ENCODE measurements around the gene ERMAP. TPM values are rescaled to one million over a fixed set of nuclear protein-coding genes. Genes with fewer than 3 reads are reported as not detected.

The ERMAP gene
- total and polyA plus RNA-seq, 2 experiments from 2014 or later: 1.2 to 2.2 TPM

DNA sequence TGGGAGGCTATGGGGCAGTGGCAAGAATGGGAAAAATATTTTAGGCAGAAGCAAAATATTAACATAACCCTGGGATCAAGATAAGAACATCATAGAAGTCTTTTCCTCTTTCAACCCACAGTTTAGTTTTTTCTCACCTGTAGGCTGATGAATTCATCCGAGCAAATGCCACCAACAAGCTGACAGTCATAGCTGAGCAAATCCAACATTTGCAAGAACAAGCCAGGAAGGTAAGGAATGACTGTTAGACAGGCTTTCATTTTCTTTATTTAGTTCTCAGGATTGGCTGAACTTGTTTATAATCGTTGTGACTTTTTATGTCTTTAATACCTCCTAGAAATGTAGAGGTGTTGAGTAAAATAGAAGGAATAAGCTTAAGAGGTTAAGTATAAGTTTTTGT lies 43.5 kb upstream of the ERMAP start (continued):
- TF ChIP-seq, protein P1, sequence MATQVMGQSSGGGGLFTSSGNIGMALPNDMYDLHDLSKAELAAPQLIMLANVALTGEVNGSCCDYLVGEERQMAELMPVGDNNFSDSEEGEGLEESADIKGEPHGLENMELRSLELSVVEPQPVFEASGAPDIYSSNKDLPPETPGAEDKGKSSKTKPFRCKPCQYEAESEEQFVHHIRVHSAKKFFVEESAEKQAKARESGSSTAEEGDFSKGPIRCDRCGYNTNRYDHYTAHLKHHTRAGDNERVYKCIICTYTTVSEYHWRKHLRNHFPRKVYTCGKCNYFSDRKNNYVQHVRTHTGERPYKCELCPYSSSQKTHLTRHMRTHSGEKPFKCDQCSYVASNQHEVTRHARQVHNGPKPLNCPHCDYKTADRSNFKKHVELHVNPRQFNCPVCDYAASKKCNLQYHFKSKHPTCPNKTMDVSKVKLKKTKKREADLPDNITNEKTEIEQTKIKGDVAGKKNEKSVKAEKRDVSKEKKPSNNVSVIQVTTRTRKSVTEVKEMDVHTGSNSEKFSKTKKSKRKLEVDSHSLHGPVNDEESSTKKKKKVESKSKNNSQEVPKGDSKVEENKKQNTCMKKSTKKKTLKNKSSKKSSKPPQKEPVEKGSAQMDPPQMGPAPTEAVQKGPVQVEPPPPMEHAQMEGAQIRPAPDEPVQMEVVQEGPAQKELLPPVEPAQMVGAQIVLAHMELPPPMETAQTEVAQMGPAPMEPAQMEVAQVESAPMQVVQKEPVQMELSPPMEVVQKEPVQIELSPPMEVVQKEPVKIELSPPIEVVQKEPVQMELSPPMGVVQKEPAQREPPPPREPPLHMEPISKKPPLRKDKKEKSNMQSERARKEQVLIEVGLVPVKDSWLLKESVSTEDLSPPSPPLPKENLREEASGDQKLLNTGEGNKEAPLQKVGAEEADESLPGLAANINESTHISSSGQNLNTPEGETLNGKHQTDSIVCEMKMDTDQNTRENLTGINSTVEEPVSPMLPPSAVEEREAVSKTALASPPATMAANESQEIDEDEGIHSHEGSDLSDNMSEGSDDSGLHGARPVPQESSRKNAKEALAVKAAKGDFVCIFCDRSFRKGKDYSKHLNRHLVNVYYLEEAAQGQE (IDR thresholded peaks at IDR 0.05; ENCODE audit: unreplicated experiment): no peak
- no peak for TF ChIP-seq STAT1 (IDR thresholded peaks at IDR 0.05; ENCODE audit: unreplicated experiment)
- TF ChIP-seq ZNF114 (CRISPR knock-in tag; IDR thresholded peaks at IDR 0.05): no peak
- no peak for TF ChIP-seq EZH2phosphoT487 (IDR thresholded peaks at IDR 0.05; ENCODE audit: unreplicated experiment)
- no peak for TF ChIP-seq NANOG (IDR thresholded peaks at IDR 0.05; ENCODE audit: borderline replicate concordance)
- TF ChIP-seq, protein P2, sequence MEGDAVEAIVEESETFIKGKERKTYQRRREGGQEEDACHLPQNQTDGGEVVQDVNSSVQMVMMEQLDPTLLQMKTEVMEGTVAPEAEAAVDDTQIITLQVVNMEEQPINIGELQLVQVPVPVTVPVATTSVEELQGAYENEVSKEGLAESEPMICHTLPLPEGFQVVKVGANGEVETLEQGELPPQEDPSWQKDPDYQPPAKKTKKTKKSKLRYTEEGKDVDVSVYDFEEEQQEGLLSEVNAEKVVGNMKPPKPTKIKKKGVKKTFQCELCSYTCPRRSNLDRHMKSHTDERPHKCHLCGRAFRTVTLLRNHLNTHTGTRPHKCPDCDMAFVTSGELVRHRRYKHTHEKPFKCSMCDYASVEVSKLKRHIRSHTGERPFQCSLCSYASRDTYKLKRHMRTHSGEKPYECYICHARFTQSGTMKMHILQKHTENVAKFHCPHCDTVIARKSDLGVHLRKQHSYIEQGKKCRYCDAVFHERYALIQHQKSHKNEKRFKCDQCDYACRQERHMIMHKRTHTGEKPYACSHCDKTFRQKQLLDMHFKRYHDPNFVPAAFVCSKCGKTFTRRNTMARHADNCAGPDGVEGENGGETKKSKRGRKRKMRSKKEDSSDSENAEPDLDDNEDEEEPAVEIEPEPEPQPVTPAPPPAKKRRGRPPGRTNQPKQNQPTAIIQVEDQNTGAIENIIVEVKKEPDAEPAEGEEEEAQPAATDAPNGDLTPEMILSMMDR (conservative IDR thresholded peaks at IDR 0.05; ENCODE audit: low read depth in 2 of 2): no peak
- TF ChIP-seq EZH2 (IDR thresholded peaks at IDR 0.05; ENCODE audit: low read depth, unreplicated experiment): no peak
- TF ChIP-seq JUNB (IDR thresholded peaks at IDR 0.05; ENCODE audit: unreplicated experiment): no peak
- TF ChIP-seq CREB1 (CRISPR knock-in tag; IDR thresholded peaks at IDR 0.05; ENCODE audit: low read depth): no peak

DNA sequence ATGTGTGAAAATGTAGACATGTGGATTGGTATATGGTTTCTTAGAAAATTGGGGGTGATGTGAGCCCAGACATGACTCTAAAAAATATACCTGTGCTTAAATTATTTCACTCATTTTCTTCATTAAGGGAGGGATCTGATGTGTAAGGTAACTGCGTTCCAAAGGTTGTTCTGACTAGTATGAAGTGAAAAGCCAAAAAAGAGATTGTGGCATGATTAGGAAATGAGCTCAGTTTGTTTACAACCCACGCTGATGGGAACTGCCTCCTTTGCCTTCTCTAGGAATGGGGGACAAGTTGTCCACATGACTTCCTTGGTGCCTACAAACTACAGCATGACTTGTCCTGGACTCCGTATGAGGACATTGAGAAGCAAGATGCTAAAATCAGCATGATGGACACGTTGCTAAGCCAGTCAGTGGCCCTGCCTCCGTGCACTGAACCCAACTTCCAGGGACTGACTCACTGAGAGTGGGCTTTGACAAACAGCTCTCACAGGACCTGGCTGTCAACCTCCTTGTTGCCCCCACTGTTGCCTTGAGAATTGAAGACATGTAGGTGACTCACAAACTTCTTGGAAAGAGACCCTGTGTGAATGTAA lies 41.9 kb upstream of the ERMAP start:
- H3K79me2 ChIP-seq (replicated peaks; ENCODE audit: insufficient read depth): peaks cover 33% of the 10 kb centered on the region
- no peak overlapping the region for H2AFZ ChIP-seq
- peaks cover 13% of the 10 kb centered on the region for H3K4me1 ChIP-seq (ENCODE audit: insufficient read depth)
- Mint-ChIP-seq H3K27ac (no peak overlapping the region), H3K4me3 (no peak overlapping the region), H3K9me3 (no peaks in the 10 kb centered on the region; the same call in 2 of the 3 replicates), H3K36me3 (ENCODE audit: low read depth) (peaks cover 48% of the 10 kb centered on the region), H3K27me3 (ENCODE audit: insufficient read depth, low read depth, poor library complexity) (peaks cover 6% of the 10 kb centered on the region), H3K4me1 (peaks cover 5% of the 10 kb centered on the region; the same call in 1 of the 3 replicates)
- ATAC-seq (no peak), DNase-seq (ENCODE audit: low spot score) (no peak)
- TF ChIP-seq, protein P3, sequence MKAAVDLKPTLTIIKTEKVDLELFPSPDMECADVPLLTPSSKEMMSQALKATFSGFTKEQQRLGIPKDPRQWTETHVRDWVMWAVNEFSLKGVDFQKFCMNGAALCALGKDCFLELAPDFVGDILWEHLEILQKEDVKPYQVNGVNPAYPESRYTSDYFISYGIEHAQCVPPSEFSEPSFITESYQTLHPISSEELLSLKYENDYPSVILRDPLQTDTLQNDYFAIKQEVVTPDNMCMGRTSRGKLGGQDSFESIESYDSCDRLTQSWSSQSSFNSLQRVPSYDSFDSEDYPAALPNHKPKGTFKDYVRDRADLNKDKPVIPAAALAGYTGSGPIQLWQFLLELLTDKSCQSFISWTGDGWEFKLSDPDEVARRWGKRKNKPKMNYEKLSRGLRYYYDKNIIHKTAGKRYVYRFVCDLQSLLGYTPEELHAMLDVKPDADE (IDR thresholded peaks at IDR 0.05): no peak
- TF ChIP-seq ZNF331 (CRISPR knock-in tag; IDR thresholded peaks at IDR 0.05; ENCODE audit: low read depth) (no peak), CREB1 (CRISPR knock-in tag; IDR thresholded peaks at IDR 0.05; ENCODE audit: low read depth) (no peak)
- TF ChIP-seq, protein P1 (IDR thresholded peaks at IDR 0.05; ENCODE audit: unreplicated experiment): no peak
- no peaks in the 10 kb centered on the region for H3F3A ChIP-seq (replicated peaks; ENCODE audit: low read depth)
- H3K4me3 ChIP-seq: no peak overlapping the region
- peaks cover 18% of the 10 kb centered on the region for H3K36me3 ChIP-seq (ENCODE audit: insufficient read depth)
- H3K4me2 ChIP-seq: no peak overlapping the region
- H3K9me2 ChIP-seq (ENCODE audit: insufficient read depth): no peaks in the 10 kb centered on the region
- H3K27me3 ChIP-seq (ENCODE audit: insufficient read depth): no peaks in the 10 kb centered on the region
- peaks cover 8% of the 10 kb centered on the region; the same call in 1 of the 2 replicates for H4K20me1 ChIP-seq (replicated peaks; ENCODE audit: insufficient read depth)
- H3K27ac ChIP-seq (ENCODE audit: low read depth): no peak overlapping the region

Data from GM23338 (cell line).